Stomach (tissue), 9 donors: ENCODE measurements around the gene FYCO1. TPM values are rescaled to one million over a fixed set of nuclear protein-coding genes. Genes with fewer than 3 reads are reported as not detected.
A peak's percentile ranks its signal among the peaks of the same experiment; 100 is the strongest.

Experiments
- DNase-seq, 2 donors: peaks; one replicate each; pipeline versions ENCODE4 v3.0.0 to v3.0.0-alpha.2; 2013 to 2019
- H3K27ac ChIP-seq, 5 donors: fragments of 200-600 bp in 4 of 5; sonication (generic) in 4 of 5; one replicate each; pipeline ENCODE4 v1.5.1; 2013 to 2019; ENCODE audit warnings: mild to moderate bottlenecking in 1 of 5, moderate library complexity in 1 of 5
- H3K27me3 ChIP-seq, 3 donors: fragments of 200-600 bp; sonication (generic); one replicate each; pipeline ENCODE4 v1.5.1; 2017 to 2019; ENCODE audit warnings: mixed run types in 1 of 3
- H3K36me3 ChIP-seq, 4 donors: fragments of 200-600 bp; sonication (generic); 1 replicate in 3 of 4; 2 replicates in 1 of 4; pipeline ENCODE4 v1.5.1; 2016 to 2019
- H3K4me1 ChIP-seq, 4 donors: fragments of 200-600 bp; sonication (generic); one replicate each; pipeline ENCODE4 v1.5.1; 2016 to 2019
- H3K4me3 ChIP-seq, 4 donors: fragments of 200-600 bp; sonication (generic) in 3 of 4; one replicate each; pipeline ENCODE4 v1.5.1; 2016 to 2019; ENCODE audit warnings: mild to moderate bottlenecking in 1 of 4
- H3K9me3 ChIP-seq, 4 donors: fragments of 200-600 bp; sonication (generic); one replicate each; pipeline ENCODE4 v1.5.1; 2016 to 2019
- CTCF ChIP-seq, 7 experiments: fragments of 450-650 bp in 4 of 7; fragments of 200-600 bp in 3 of 7; sonication (generic) in 3 of 7; IDR thresholded peaks; one replicate each; pipeline ENCODE4 v1.5.1; 2016 to 2019; ENCODE audit warnings: antibody characterized with exemption in 7 of 7, control low read depth in 2 of 7, mild to moderate bottlenecking in 1 of 7
- EP300 ChIP-seq: sonication (generic); formaldehyde crosslinking; IDR thresholded peaks from one replicate; pipeline ENCODE4 v1.6.1; 2017; ENCODE audit warnings: antibody characterized with exemption
- POLR2A ChIP-seq, 4 donors: fragments of 450-650 bp; IDR thresholded peaks; one replicate each; pipeline ENCODE4 v1.6.1; 2016; ENCODE audit warnings: antibody characterized with exemption in 4 of 4, control low read depth in 2 of 4, mild to moderate bottlenecking in 1 of 4, moderate library complexity in 1 of 4
- POLR2AphosphoS5 ChIP-seq, 3 donors: sonication (generic); formaldehyde crosslinking; IDR thresholded peaks; one replicate each; pipeline ENCODE4 v1.6.1; 2016; ENCODE audit warnings: antibody characterized with exemption in 3 of 3
- WGBS, 5 donors: extraction: QIAGEN DNeasy Blood & Tissue Kit in 3 of 5; methylation state at CpG; one replicate each; pipeline versions ENCODE4 v1.1.5 to v1.1.7; 2013 to 2018; 5-methylcytosine and 5-hydroxymethylcytosine counted together
- intact Hi-C: fragments of 100-400 bp; cut with DNase I; formaldehyde crosslinking; loops from one replicate; pipeline ENCODE4 v1.15.1; 2023; ENCODE audit warnings: low total_unique reads
- polyA plus RNA-seq, 3 donors: library from polyadenylated mRNA; stranded (reverse); fragments of 200-250 nt; gene quantifications; one replicate each; pipeline ENCODE4 v1.2.3, GENCODE V29; 2013
- total RNA-seq, 5 donors: library from RNA; depleted of rRNA; stranded (reverse); fragments of >200 nt; gene quantifications; one replicate each; pipeline versions ENCODE4 v1.1.0 to v1.2.3, GENCODE V29; 2014 to 2016
- donor health status: healthy with polysubstance abuse.
- donor health status: Bipolar disorder and iron deficiency.
- donor health status: healthy.

Gene FYCO1
- total and polyA plus RNA-seq, 8 donors, result 10.7 to 97.4 (median 25.3) TPM

GRCh38 chr3:45946875-45947274, 48.7 kb downstream of the FYCO1 start:
- peaks cover 47 to 88% (median 80%) of the 10 kb centered on the region in 4 donors for H3K36me3 ChIP-seq
- no peak overlapping the region for H3K4me3 ChIP-seq
- peaks cover 6 to 24% (median 14%) of the 10 kb centered on the region in 4 donors for H3K4me1 ChIP-seq
- WGBS, 5 donors, result 85 to 94% (median 92%) methylated on average over 3 of the region's 3 CpGs
- H3K27ac ChIP-seq, result peak overlapping the region in 2 of 5 donors; percentile 57 to 66
- intact Hi-C loops, result loop anchor here (10.0 kb wide), 1 partner anchor 428 kb away; the partner anchor contains the start of gene CCR5
- H3K27me3 ChIP-seq, result no peaks in the 10 kb centered on the region
- DNase-seq, result no peak
- no peaks in the 10 kb centered on the region for H3K9me3 ChIP-seq
- TF ChIP-seq POLR2A (IDR thresholded peaks at IDR 0.05) (no peak), POLR2AphosphoS5 (IDR thresholded peaks at IDR 0.05) (no peak), CTCF (IDR thresholded peaks at IDR 0.05) (no peak), EP300 (no peak)

- intact Hi-C loops, result loop anchor here (10.0 kb wide), 1 partner anchor 428 kb away; the partner anchor contains the start of gene CCR5
- H3K27ac ChIP-seq, result peak overlapping the region in 3 of 5 donors; percentile 15 to 66 (median 61)
- peaks cover 6 to 25% (median 12%) of the 10 kb centered on the region in 4 donors for H3K4me1 ChIP-seq
- WGBS, 5 donors, result 88 to 100% (median 88%) methylated on average over 1 of the region's 1 CpG
- H3K4me3 ChIP-seq, result no peak overlapping the region
- TF ChIP-seq POLR2A (IDR thresholded peaks at IDR 0.05) (no peak), POLR2AphosphoS5 (IDR thresholded peaks at IDR 0.05) (no peak), CTCF (IDR thresholded peaks at IDR 0.05) (peak in 1 of 7 experiments; percentile 15)
- no peak for DNase-seq
- no peaks in the 10 kb centered on the region for H3K9me3 ChIP-seq
- H3K36me3 ChIP-seq, result peaks cover 44 to 88% (median 74%) of the 10 kb centered on the region in 4 donors
- no peaks in the 10 kb centered on the region for H3K27me3 ChIP-seq
These were observed 49.3 kb downstream of the FYCO1 start for GRCh38 chr3:45946307-45946706.

DNA sequence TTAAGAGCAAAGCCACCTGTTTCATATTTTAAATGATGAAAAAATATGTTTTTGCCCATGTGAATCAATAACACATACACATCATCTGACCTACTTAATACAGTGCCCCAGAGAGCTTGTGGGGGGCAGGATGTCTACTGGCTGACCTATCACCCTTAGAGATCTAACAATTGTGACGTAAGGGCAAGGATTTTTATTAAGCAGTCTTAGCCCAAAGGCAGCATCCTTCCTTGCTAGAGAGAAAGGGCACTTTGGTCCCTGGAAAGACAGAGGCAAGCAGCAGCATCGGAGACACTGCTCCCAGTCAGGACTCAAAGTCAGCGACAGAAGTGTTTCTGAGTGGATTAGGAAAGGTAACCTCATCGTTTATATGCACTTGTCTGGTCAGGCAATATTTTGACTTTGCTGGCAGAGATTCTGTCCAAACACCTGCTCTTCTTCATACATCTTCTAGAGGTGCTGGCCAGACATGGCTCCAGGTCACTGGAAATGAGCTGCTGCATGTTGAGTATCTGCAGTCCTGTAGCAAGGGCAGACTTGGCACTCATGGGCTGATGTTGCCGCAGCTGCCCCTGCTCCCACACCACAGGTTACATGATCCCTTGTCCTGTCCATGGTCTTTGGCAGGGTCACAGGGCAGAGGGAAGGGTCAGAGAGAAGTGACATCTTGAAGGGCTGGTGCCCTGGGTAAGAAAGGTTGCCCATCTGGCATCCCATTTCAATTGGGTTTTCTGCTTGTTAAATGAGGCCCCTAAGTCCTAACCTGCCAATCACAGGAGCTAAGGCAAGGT, 50.6 kb downstream of the FYCO1 start:
- Histone ChIP-seq H3K27me3 (no peaks in the 10 kb centered on the region), H3K9me3 (no peaks in the 10 kb centered on the region), H3K36me3 (peaks cover 38 to 85% (median 62%) of the 10 kb centered on the region in 4 donors), H3K27ac (peak overlapping the region; percentile 2 to 66 (median 54)), H3K4me1 (peaks cover 10 to 32% (median 11%) of the 10 kb centered on the region in 4 donors), H3K4me3 (peak overlapping the region in 1 of 4 donors; percentile 9)
- no peak for DNase-seq
- TF ChIP-seq POLR2AphosphoS5 (IDR thresholded peaks at IDR 0.05) (peak in 2 of 3 donors; percentile 29 to 34), POLR2A (IDR thresholded peaks at IDR 0.05) (no peak)
- 78 to 90% (median 87%) methylated on average over 4 to 5 of the region's 5 CpGs for WGBS, 5 donors
- intact Hi-C loops, result loop anchor here (10.0 kb wide), 1 partner anchor 430 kb away; the partner anchor contains the start of gene CCR5

DNA sequence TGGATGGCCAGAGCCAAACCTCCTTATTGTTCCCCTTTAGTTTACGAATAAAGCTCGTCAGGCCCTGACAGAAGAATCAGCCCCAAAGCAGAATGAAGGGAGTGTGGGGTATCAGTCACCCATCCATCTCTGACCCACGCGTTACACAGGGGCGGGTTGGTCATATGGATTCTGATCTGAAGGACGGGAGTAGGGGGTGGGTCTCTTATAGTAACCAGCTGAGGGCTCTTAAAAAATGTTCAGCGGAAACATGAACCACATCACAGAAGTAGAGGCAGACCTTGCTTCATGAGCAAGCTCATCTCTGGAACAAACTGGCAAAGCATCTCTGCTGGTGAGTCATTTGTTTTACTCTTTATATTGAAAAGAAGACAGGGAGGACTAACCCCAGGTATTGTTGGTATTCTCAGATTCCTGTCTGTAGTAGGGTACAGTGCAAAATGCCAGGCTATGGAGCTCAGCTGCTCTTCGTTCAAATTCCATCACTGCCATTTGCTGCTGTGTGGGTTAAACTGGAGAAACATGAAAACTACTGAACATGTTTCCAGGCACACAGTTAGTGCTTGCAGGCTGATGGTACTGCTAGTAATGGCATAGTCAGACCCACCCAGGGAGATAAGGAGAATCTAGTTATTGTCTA, 52.3 kb downstream of the FYCO1 start, which contains the start of gene CXCR6:
Gene CXCR6, plus strand, starts transcription at position 258 of the 640 bp plus-strand sequence. CDS start 3,018 bp downstream, outside the sequence.
- peaks cover 22 to 68% (median 45%) of the 10 kb centered on the region in 4 donors for H3K36me3 ChIP-seq
- H3K9me3 ChIP-seq, result no peaks in the 10 kb centered on the region
- H3K4me1 ChIP-seq, result peaks cover 20 to 35% (median 24%) of the 10 kb centered on the region in 4 donors
- WGBS, 5 donors, result 86 to 94% (median 88%) methylated on average over 8 of the region's 8 CpGs
- H3K27me3 ChIP-seq, result no peaks in the 10 kb centered on the region
- peak within 1 kb of the TSS in 4 of 5 donors; percentile 25 to 66 (median 50) for H3K27ac ChIP-seq
- H3K4me3 ChIP-seq, result peak within 1 kb of the TSS in 1 of 4 donors; percentile 17
- no peak for TF ChIP-seq CTCF (IDR thresholded peaks at IDR 0.05)
- no peak for TF ChIP-seq POLR2AphosphoS5 (IDR thresholded peaks at IDR 0.05)
- TF ChIP-seq EP300, result no peak
- TF ChIP-seq POLR2A (IDR thresholded peaks at IDR 0.05), result no peak
- no peak for DNase-seq
- intact Hi-C loops, result loop anchor here (10.0 kb wide), 1 partner anchor 431 kb away; the partner anchor contains the start of gene CCR5
